ENCODE measurements around the gene MT1E. TPM values are rescaled to one million over a fixed set of nuclear protein-coding genes. Genes with fewer than 3 reads are reported as not detected.

Gene MT1E
- total RNA-seq, 2 experiments from 2014 or later, result 100 to 154 TPM

GRCh38 chr16:56632156-56632847, 6.7 kb downstream of the MT1E start, which contains the start of gene MT1M:
Gene MT1M (plus strand): TSS chr16:56632659. CDS start chr16:56632732, 73 bp downstream.
- Mint-ChIP-seq H3K27me3 (peaks cover 74% of the 10 kb centered on the region), H3K27ac (no peak within 1 kb of the TSS), H3K9me3 (no peaks in the 10 kb centered on the region), H3K36me3 (ENCODE audit: low read depth) (peaks cover 4% of the 10 kb centered on the region), H3K4me3 (peak within 1 kb of the TSS; percentile 50), H3K4me1 (peaks cover 30% of the 10 kb centered on the region)
- CTCF ChIA-PET, result interaction anchor here (1.0 kb wide), 1 partner anchor 14 kb away, joined by 3 read pairs; no protein-coding TSS in a partner anchor
- DNase-seq, result no peak
- POLR2A ChIA-PET, result no interaction called here

DNA sequence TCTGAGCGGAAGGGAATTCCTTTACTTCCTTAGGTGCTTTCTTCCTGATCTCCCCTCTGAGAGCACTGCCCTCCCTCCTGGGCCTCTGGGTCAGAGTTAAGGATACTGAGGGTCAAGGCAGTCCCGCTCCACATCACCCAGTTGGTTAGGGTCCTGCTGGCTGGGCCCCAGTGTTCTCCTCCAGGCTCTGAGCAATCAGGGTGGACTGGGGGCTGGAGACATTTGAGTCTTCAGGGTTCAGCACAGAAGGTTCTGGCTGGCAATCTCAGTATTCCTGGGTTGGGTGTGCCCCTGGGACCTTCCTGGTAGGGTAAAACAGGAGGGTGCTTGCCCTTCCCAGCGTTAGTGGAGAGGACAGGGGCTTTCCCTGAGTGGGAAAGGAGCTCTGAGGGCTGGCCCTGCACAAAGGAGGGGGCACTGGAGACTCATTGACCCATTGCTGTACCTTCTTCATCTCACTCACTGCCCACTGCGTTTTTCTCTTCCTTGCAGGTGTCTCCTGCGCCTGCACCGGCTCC, 7.3 kb downstream of the MT1E start:
- POLR2A ChIA-PET, result no interaction called here
- DNase-seq, result no peak

DNA sequence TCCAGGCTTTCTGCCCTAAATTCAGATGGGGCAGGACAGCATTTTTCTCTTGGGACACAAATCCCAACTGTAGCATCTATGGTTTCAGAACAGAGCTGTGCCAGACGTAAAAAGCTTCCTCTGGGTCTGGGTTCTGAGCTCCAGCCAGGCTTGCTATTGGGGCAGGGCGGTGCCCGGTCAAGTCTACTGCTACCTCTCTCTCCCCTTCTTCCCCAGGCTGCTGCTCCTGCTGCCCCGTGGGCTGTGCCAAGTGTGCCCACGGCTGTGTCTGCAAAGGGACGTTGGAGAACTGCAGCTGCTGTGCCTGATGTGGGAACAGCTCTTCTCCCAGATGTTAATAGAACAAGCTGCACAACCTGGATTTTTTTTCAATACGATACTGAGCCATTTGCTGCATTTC, 8.0 kb downstream of the MT1E start:
- ChIA-PET CTCF (interaction anchor here (0.6 kb wide), 1 partner anchor 1442 kb away, joined by 4 read pairs; no protein-coding TSS in a partner anchor), POLR2A (no interaction called here)
- Mint-ChIP-seq H3K9me3 (no peaks in the 10 kb centered on the region), H3K4me1 (peaks cover 37% of the 10 kb centered on the region), H3K36me3 (ENCODE audit: low read depth) (peaks cover 4% of the 10 kb centered on the region), H3K4me3 (no peak overlapping the region), H3K27me3 (peaks cover 83% of the 10 kb centered on the region), H3K27ac (no peak overlapping the region)
- DNase-seq, result no peak

More for the DNA sequence above, 7.3 kb downstream of the MT1E start:
- H3K9me3 Mint-ChIP-seq, result no peaks in the 10 kb centered on the region
- peaks cover 80% of the 10 kb centered on the region for H3K27me3 Mint-ChIP-seq
- peak overlapping the region; percentile 34 for H3K4me3 Mint-ChIP-seq
- H3K4me1 Mint-ChIP-seq, result peaks cover 33% of the 10 kb centered on the region
- CTCF ChIA-PET, result interaction anchor here (0.6 kb wide), 1 partner anchor 1443 kb away, joined by 4 read pairs; no protein-coding TSS in a partner anchor
- H3K36me3 Mint-ChIP-seq (ENCODE audit: low read depth), result peaks cover 4% of the 10 kb centered on the region
- H3K27ac Mint-ChIP-seq, result no peak overlapping the region

DNA sequence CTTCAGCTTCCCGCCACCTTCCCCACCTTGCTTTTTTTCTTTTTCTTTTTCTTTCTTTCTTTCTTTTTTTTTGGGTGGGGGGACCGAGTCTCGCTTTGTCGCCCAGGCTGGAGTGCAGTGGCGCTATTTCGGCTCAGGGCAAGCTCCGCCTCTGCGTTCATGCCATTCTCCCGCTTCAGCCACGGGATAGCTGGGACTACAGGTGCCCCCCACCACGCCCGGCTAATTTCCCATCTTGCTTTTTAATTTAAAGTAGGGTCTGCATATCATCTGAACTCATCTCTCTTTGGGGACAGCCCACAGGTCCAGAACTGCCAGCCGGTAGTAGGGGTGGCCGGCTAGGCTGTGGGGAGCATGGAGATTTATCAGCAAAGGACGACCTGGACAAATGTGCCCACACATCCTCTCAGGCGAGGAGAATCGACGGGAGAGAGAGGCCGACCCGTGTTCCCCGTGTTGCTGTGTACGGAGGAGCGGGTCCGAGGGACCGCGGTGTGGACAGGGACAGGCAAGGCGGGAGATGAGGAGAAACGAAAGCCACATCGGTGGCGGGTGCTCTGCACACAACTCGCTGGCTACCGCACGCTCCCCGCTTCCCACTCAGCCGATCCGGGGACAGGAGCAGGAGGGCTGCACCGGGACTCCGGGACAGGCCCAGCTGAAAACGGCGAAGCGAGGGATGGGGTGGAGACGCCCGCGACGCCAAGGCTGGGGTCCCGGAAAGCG, 9.3 kb downstream of the MT1E start:
- POLR2A ChIA-PET, result interaction anchor here (0.6 kb wide), 1 partner anchor 61 kb away, joined by 3 read pairs; no protein-coding TSS in a partner anchor
- Mint-ChIP-seq H3K27me3 (peaks cover 90% of the 10 kb centered on the region), H3K9me3 (no peaks in the 10 kb centered on the region), H3K4me3 (peak overlapping the region; percentile 63), H3K36me3 (ENCODE audit: low read depth) (peaks cover 4% of the 10 kb centered on the region), H3K4me1 (peaks cover 37% of the 10 kb centered on the region), H3K27ac (no peak overlapping the region)
- CTCF ChIA-PET, result interaction anchor here (0.8 to 1.0 kb wide), 2 partner anchors 9 to 23 kb away, joined by 3 to 6 read pairs; no protein-coding TSS in a partner anchor
- DNase-seq, result no peak

DNA sequence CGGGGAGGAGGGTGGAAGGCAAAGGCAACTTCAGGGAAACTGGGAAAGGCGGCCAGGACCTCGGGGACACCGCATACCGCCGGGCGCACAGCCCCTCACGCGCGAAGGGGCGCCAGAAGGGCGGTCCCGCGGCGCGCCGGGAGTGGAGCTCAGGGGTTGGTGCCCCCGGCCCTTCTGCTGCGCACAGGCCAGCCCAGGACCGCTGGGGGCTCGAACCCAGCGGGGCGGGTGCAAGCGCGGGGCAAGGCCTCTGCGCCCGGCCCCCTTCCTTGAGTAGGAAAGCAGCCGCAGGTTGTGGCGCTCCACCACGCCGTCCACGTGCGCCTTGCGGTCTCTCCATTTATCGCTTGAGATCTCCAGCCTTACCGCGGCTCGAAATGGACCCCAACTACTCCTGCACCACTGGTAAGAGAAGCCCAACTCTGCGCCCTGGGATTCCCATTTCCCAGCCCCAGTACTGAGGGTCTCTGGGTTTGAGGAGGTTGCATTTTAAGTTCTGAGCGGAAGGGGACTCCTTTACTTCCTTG, 9.9 kb downstream of the MT1E start:
- Mint-ChIP-seq H3K4me3 (peak overlapping the region; percentile 22), H3K27me3 (peaks cover 90% of the 10 kb centered on the region), H3K27ac (no peak overlapping the region), H3K4me1 (peaks cover 37% of the 10 kb centered on the region), H3K36me3 (ENCODE audit: low read depth) (peaks cover 4% of the 10 kb centered on the region), H3K9me3 (no peaks in the 10 kb centered on the region)
- DNase-seq, result no peak
- POLR2A ChIA-PET, result no interaction called here
- CTCF ChIA-PET, result interaction anchor here (0.8 to 1.6 kb wide), 3 partner anchors 13 to 24 kb away, joined by 3 to 9 read pairs (median 5); no protein-coding TSS in a partner anchor

DNA sequence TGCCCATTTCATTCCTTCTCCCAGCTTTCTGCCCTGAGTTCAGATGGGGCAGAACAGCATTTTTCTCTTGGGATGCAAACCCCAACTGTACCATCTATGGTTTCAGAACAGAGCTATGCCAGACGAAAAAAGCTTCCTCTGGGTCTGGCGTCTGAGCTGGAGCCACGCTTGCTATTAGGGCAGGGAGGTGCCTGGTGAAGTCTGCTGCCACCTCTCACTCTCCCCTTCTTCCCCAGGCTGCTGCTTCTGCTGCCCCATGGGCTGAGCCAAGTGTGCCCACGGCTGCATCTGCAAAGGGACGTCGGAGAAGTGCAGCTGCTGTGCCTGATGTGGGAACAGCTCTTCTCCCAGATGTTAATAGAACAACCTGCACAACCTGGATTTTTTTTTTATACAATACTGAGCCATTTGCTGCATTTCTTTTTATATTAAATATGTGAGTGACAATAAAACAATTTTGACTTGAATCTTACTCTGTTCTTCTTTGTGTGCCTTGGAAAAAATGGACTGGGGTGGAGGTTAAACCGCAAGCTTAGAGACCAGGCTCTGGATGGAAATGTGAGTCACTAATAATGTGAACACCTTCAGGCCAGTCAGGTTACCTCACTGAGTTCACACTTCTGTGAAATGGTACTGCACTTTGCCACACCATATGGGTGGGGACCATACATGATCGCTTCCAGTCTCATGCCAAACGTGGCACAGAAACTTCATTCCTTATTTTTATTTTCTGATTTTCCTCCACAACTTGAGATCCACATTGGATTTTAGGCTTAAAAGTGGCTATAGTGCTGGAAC, 11.2 kb downstream of the MT1E start:
- no peak overlapping the region for H3K4me3 Mint-ChIP-seq
- peaks cover 4% of the 10 kb centered on the region for H3K36me3 Mint-ChIP-seq (ENCODE audit: low read depth)
- peaks cover 34% of the 10 kb centered on the region for H3K4me1 Mint-ChIP-seq
- no peaks in the 10 kb centered on the region for H3K9me3 Mint-ChIP-seq
- no peak overlapping the region for H3K27ac Mint-ChIP-seq
- POLR2A ChIA-PET, result no interaction called here
- no peak for DNase-seq
- H3K27me3 Mint-ChIP-seq, result peaks cover 87% of the 10 kb centered on the region
- CTCF ChIA-PET, result interaction anchor here (1.1 to 1.6 kb wide), 4 partner anchors 12 to 19 kb away, joined by 3 to 9 read pairs (median 4); no protein-coding TSS in a partner anchor

GRCh38 chr16:56637814-56638750, 12.5 kb downstream of the MT1E start, which contains the start of gene MT1A:
Gene MT1A (plus strand): TSS chr16:56638666. CDS start chr16:56638739, 73 bp downstream.
- Mint-ChIP-seq H3K27me3 (peaks cover 87% of the 10 kb centered on the region), H3K4me3 (peak within 1 kb of the TSS; percentile 45), H3K9me3 (no peaks in the 10 kb centered on the region), H3K27ac (no peak within 1 kb of the TSS), H3K36me3 (ENCODE audit: low read depth) (peaks cover 4% of the 10 kb centered on the region), H3K4me1 (peaks cover 38% of the 10 kb centered on the region)
- DNase-seq, result no peak
- POLR2A ChIA-PET, result no interaction called here
- CTCF ChIA-PET, result no interaction called here

DNA sequence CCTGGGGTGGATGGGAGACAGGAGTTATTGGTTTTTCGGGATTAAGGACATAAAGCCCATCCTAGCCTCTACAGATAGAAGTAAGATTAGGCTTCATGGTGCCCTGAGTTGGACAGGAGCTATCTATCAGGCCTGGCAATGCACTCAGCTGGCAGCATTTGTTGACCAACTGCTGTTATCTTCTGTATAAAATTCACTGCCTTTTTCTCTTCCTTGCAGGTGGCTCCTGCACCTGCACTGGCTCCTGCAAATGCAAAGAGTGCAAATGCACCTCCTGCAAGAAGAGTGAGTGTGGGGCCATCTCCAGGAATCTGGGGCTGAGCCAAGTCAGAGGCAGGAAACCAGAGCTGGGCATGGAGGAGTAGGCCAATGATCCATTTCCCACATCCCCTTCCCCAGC, 13.5 kb downstream of the MT1E start:
- Mint-ChIP-seq H3K4me3 (no peak overlapping the region), H3K36me3 (ENCODE audit: low read depth) (peaks cover 4% of the 10 kb centered on the region), H3K4me1 (peaks cover 47% of the 10 kb centered on the region), H3K27me3 (peaks cover 78% of the 10 kb centered on the region), H3K27ac (no peak overlapping the region), H3K9me3 (no peaks in the 10 kb centered on the region)
- DNase-seq, result no peak
- ChIA-PET CTCF (interaction anchor here (1.1 to 1.4 kb wide), 2 partner anchors 9 to 62 kb away, joined by 3 read pairs; no protein-coding TSS in a partner anchor), POLR2A (no interaction called here)

DNA sequence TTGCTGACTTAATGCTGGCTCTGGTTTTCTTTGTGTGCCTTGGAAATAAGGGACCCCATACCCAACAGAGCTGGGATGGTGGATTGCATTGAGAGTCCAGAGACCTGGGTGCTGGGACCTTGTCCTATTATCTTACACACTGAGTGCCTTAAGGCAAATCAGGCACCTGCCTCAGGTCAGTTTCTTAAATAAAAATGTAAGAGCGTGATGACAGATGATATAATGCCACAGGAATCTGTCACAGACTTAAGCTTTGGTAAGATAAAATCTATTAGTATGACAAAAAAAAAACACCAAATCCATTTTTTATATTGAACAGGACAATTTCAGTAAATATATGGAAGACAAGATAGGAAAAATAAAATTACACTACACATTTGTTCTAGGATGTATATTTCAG, 14.5 kb downstream of the MT1E start:
- peaks cover 71% of the 10 kb centered on the region for H3K27me3 Mint-ChIP-seq
- H3K36me3 Mint-ChIP-seq (ENCODE audit: low read depth), result peaks cover 1% of the 10 kb centered on the region
- no peak for DNase-seq
- peaks cover 49% of the 10 kb centered on the region for H3K4me1 Mint-ChIP-seq
- CTCF ChIA-PET, result interaction anchor here (1.0 to 1.4 kb wide), 4 partner anchors 10 to 63 kb away, joined by 3 read pairs; no protein-coding TSS in a partner anchor
- H3K4me3 Mint-ChIP-seq, result no peak overlapping the region
- H3K27ac Mint-ChIP-seq, result no peak overlapping the region
- H3K9me3 Mint-ChIP-seq, result no peaks in the 10 kb centered on the region
- POLR2A ChIA-PET, result no interaction called here

DNA sequence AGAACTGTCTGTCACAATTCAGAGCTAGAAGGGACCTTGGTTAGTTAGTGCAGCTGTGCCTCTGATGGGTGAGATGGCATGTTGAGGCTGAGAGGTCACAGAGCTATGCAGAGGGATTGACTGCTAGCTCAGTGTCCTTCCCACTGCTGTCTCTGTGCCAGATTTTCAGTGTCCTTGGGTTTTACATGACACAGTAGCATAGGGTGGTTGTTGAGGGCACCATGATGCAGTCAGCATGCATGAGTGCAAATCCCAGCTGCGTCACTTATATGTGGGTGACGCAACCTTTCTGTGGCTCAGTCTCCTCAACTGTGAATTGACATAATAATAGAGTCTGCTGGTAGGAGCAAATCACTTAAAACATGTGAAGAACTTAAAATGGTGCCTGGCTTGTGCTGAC, 15.6 kb downstream of the MT1E start:
- peaks cover 43% of the 10 kb centered on the region for H3K4me1 Mint-ChIP-seq
- POLR2A ChIA-PET, result interaction anchor here (0.8 kb wide), 1 partner anchor 14 kb away, joined by 4 read pairs; no protein-coding TSS in a partner anchor
- peaks cover 70% of the 10 kb centered on the region for H3K27me3 Mint-ChIP-seq
- no peak overlapping the region for H3K27ac Mint-ChIP-seq
- H3K9me3 Mint-ChIP-seq, result no peaks in the 10 kb centered on the region
- H3K36me3 Mint-ChIP-seq (ENCODE audit: low read depth), result no peaks in the 10 kb centered on the region
- DNase-seq, result no peak
- CTCF ChIA-PET, result interaction anchor here (1.2 kb wide), 1 partner anchor 15 kb away, joined by 4 read pairs; no protein-coding TSS in a partner anchor
- H3K4me3 Mint-ChIP-seq, result no peak overlapping the region

- peak; percentile 81 for DNase-seq
- POLR2A ChIA-PET, result no interaction called here
- Mint-ChIP-seq H3K27me3 (peaks cover 66% of the 10 kb centered on the region), H3K9me3 (no peaks in the 10 kb centered on the region), H3K4me3 (peak overlapping the region; percentile 63), H3K27ac (no peak overlapping the region), H3K36me3 (ENCODE audit: low read depth) (no peaks in the 10 kb centered on the region), H3K4me1 (peaks cover 30% of the 10 kb centered on the region)
- CTCF ChIA-PET, result interaction anchor here (0.6 to 2.6 kb wide), 17 partner anchors 9 to 126 kb away, joined by 3 to 12 read pairs (median 4); partner anchors contain the start of genes MT1E and MT2A
These were observed 17.6 kb downstream of the MT1E start for GRCh38 chr16:56643080-56643778.
